Mesendoderm (in vitro differentiated cells): Measurements from ENCODE around the gene CXADR.
"Not testable (repeated sequence)": the region's sequence is repeated elsewhere in the genome, so short reads cannot be mapped to it uniquely, and the experiment has no call there.

Experiments
- DNase-seq: peaks from one replicate; pipeline ENCODE4 v3.0.0; 2013
- H2AK5ac ChIP-seq: 2 replicates; pipeline ENCODE4 v1.6.1; 2013; ENCODE audit warnings: low read length, inconsistent platforms
- H2BK120ac ChIP-seq: 2 replicates; pipeline ENCODE4 v1.6.1; 2013; ENCODE audit warnings: low read depth, mild to moderate bottlenecking, low read length, moderate library complexity, mixed read lengths
- H2BK15ac ChIP-seq: replicated peaks from 2 replicates; pipeline ENCODE4 v1.6.1; 2013; ENCODE audit warnings: low read depth, mild to moderate bottlenecking, moderate library complexity
- H2BK5ac ChIP-seq: 2 replicates; pipeline ENCODE4 v1.6.1; 2013; ENCODE audit warnings: low read length, inconsistent platforms
- H3K18ac ChIP-seq: 2 replicates; pipeline ENCODE4 v1.6.1; 2013; ENCODE audit warnings: mild to moderate bottlenecking, low read length, mixed read lengths
- H3K23ac ChIP-seq: one replicate; pipeline ENCODE4 v1.6.1; 2013; ENCODE audit warnings: low read length
- H3K27ac ChIP-seq: 2 replicates; pipeline ENCODE4 v1.5.1; 2013; ENCODE audit warnings: low read depth, mild to moderate bottlenecking, inconsistent platforms, low read length, moderate library complexity
- H3K27me3 ChIP-seq: 2 replicates; pipeline ENCODE4 v1.6.1; 2013; ENCODE audit warnings: low read length, control low read depth, mild to moderate bottlenecking, inconsistent platforms; ENCODE audit not compliant: insufficient read depth, poor library complexity
- H3K36me3 ChIP-seq: 2 replicates; pipeline ENCODE4 v1.6.1; 2013; ENCODE audit warnings: low read length, inconsistent platforms; ENCODE audit not compliant: control insufficient read depth, insufficient read depth
- H3K4ac ChIP-seq: one replicate; pipeline ENCODE4 v1.6.1; 2013; ENCODE audit warnings: low read depth, mild to moderate bottlenecking, low read length, moderate library complexity
- H3K4me1 ChIP-seq: 2 replicates; pipeline ENCODE4 v1.6.1; 2013; ENCODE audit warnings: low read depth, low read length, inconsistent platforms; ENCODE audit not compliant: control insufficient read depth
- H3K4me2 ChIP-seq: 2 replicates; pipeline ENCODE4 v1.6.1; 2013; ENCODE audit warnings: low read length
- H3K4me3 ChIP-seq: 2 replicates; pipeline ENCODE4 v1.5.1; 2013; ENCODE audit warnings: mild to moderate bottlenecking, low read length
- H3K56ac ChIP-seq: one replicate; pipeline ENCODE4 v1.6.1; 2013; ENCODE audit warnings: low read length
- H3K79me1 ChIP-seq: 2 replicates; pipeline ENCODE4 v1.6.1; 2013; ENCODE audit warnings: low read length, inconsistent platforms
- H3K79me2 ChIP-seq: 2 replicates; pipeline ENCODE4 v1.6.1; 2013; ENCODE audit warnings: mild to moderate bottlenecking, low read length; ENCODE audit not compliant: control insufficient read depth, insufficient read depth
- H3K9ac ChIP-seq: 2 replicates; pipeline ENCODE4 v1.6.1; 2013; ENCODE audit warnings: low read length, inconsistent platforms
- H4K5ac ChIP-seq: one replicate; pipeline ENCODE4 v1.6.1; 2013; ENCODE audit warnings: low read length
- H4K8ac ChIP-seq: one replicate; pipeline ENCODE4 v1.6.1; 2013; ENCODE audit warnings: low read depth, mild to moderate bottlenecking, control low read depth, low read length, moderate library complexity
- WGBS: extraction: QIAGEN DNeasy Blood & Tissue Kit; methylation state at CpG from one replicate; pipeline ENCODE4 v1.1.7; 2013; ENCODE audit warnings: low lambda C conversion rate, missing lambda C conversion rate; ENCODE audit not compliant: insufficient coverage; ENCODE audit errors: extremely low coverage; 5-methylcytosine and 5-hydroxymethylcytosine counted together

Gene CXADR

DNA sequence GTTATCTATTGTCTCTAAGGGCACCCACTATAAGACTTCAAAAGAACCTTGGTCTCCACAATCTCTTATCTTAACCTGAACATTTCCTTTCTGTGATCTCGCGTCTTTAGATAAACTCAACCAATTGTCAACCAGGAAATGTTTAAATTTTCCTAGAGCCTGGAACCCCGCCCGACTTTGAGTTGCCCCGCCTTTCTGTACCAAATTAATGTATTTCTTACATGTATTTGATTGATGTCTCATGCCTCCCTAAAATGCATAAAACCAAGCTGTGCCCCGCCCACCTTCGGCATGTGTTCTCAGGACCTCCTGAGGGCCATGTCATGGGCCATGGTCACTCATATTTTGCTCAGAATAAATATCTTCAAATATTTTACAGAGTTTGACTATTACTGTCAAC, 5.9 kb upstream of the CXADR start:
- Histone ChIP-seq H4K5ac (no peak overlapping the region), H2AK5ac (no peak overlapping the region), H3K36me3 (no peaks in the 10 kb centered on the region), H3K79me1 (no peaks in the 10 kb centered on the region), H3K4me1 (peaks cover 2% of the 10 kb centered on the region), H3K56ac (no peak overlapping the region), H2BK120ac (no peak overlapping the region), H3K4me3 (no peak overlapping the region), H2BK15ac (no peak overlapping the region), H4K8ac (no peak overlapping the region), H2BK5ac (no peak overlapping the region), H3K79me2 (no peaks in the 10 kb centered on the region), H3K4ac (no peak overlapping the region), H3K18ac (no peak overlapping the region), H3K4me2 (no peak overlapping the region), H3K9ac (no peak overlapping the region), H3K27ac (no peak overlapping the region), H3K27me3 (no peaks in the 10 kb centered on the region), H3K23ac (no peak overlapping the region)
- no CpG with 5 or more reads among the region's 7 CpGs for WGBS
- DNase-seq, result peak; percentile 43

- Histone ChIP-seq H2BK120ac (no peak overlapping the region), H3K79me1 (no peaks in the 10 kb centered on the region), H3K56ac (no peak overlapping the region), H3K4me1 (peaks cover 3% of the 10 kb centered on the region), H3K9ac (no peak overlapping the region), H4K5ac (no peak overlapping the region), H3K4me3 (no peak overlapping the region), H3K36me3 (no peaks in the 10 kb centered on the region), H3K23ac (no peak overlapping the region), H3K4ac (no peak overlapping the region), H3K27me3 (no peaks in the 10 kb centered on the region), H2BK5ac (no peak overlapping the region), H3K18ac (no peak overlapping the region), H4K8ac (no peak overlapping the region), H3K4me2 (no peak overlapping the region), H2AK5ac (no peak overlapping the region), H3K79me2 (no peaks in the 10 kb centered on the region), H3K27ac (no peak overlapping the region), H2BK15ac (no peak overlapping the region)
- no peak for DNase-seq
- WGBS, result no CpG with 5 or more reads among the region's 5 CpGs
These were observed 5.3 kb upstream of the CXADR start for GRCh38 chr21:17507591-17507990.

- Histone ChIP-seq H3K9ac (peak overlapping the region; percentile 97), H3K36me3 (no peaks in the 10 kb centered on the region), H3K27me3 (no peaks in the 10 kb centered on the region), H2BK5ac (peak overlapping the region; percentile 88), H3K79me2 (peaks cover 47% of the 10 kb centered on the region), H3K56ac (peak overlapping the region; percentile 99), H2BK120ac (peak overlapping the region; percentile 93), H2BK15ac (no peak overlapping the region), H2AK5ac (no peak overlapping the region), H4K5ac (no peak overlapping the region), H3K4me1 (peaks cover 3% of the 10 kb centered on the region), H3K27ac (peak overlapping the region; percentile 91), H3K4ac (peak overlapping the region; percentile 85), H3K23ac (peak overlapping the region; percentile 66), H3K79me1 (no peaks in the 10 kb centered on the region), H3K18ac (peak overlapping the region; percentile 90), H4K8ac (no peak overlapping the region), H3K4me2 (peak overlapping the region; percentile 69), H3K4me3 (peak overlapping the region; percentile 83)
- peak; percentile 76 for DNase-seq
- no CpG with 5 or more reads among the region's 69 CpGs for WGBS
These were observed 626 bp downstream of the CXADR start for GRCh38 chr21:17513214-17514123.

GRCh38 chr21:17514124-17514845, 1.4 kb downstream of the CXADR start:
- H4K8ac ChIP-seq, result no peak overlapping the region
- peak overlapping the region; percentile 67 for H3K56ac ChIP-seq
- no peak overlapping the region for H2AK5ac ChIP-seq
- H2BK5ac ChIP-seq, result no peak overlapping the region
- H2BK120ac ChIP-seq, result no peak overlapping the region
- H3K36me3 ChIP-seq, result no peaks in the 10 kb centered on the region
- H3K18ac ChIP-seq, result peak overlapping the region; percentile 40
- no peaks in the 10 kb centered on the region for H3K27me3 ChIP-seq
- H4K5ac ChIP-seq, result no peak overlapping the region
- no CpG with 5 or more reads among the region's 13 CpGs for WGBS
- DNase-seq, result peak; percentile 94
- H3K4me3 ChIP-seq, result peak overlapping the region; percentile 83
- H2BK15ac ChIP-seq, result no peak overlapping the region
- peak overlapping the region; percentile 69 for H3K4me2 ChIP-seq
- no peak overlapping the region for H3K23ac ChIP-seq
- H3K79me1 ChIP-seq, result no peaks in the 10 kb centered on the region
- H3K4me1 ChIP-seq, result peaks cover 3% of the 10 kb centered on the region
- peaks cover 55% of the 10 kb centered on the region for H3K79me2 ChIP-seq
- peak overlapping the region; percentile 91 for H3K27ac ChIP-seq
- H3K4ac ChIP-seq, result no peak overlapping the region
- peak overlapping the region; percentile 97 for H3K9ac ChIP-seq

GRCh38 chr21:17517008-17517407, 4.2 kb downstream of the CXADR start:
- H3K56ac ChIP-seq, H3K36me3 ChIP-seq, H3K4me3 ChIP-seq, H2AK5ac ChIP-seq, H3K4me2 ChIP-seq, H4K8ac ChIP-seq, H3K4me1 ChIP-seq, H3K23ac ChIP-seq, H2BK5ac ChIP-seq, H3K79me1 ChIP-seq, H2BK120ac ChIP-seq, H2BK15ac ChIP-seq, DNase-seq, H3K18ac ChIP-seq, H4K5ac ChIP-seq, H3K9ac ChIP-seq, H3K27me3 ChIP-seq, H3K4ac ChIP-seq, H3K27ac ChIP-seq: not testable (repeated sequence)
- WGBS, result no CpG with 5 or more reads among the region's 1 CpG
- H3K79me2 ChIP-seq, result peaks cover 80% of the 10 kb centered on the region
